Prostate gland (tissue), 2 donors: ENCODE results near the gene SPPL3.

Source experiments
- CTCF ChIP-seq, 4 experiments: fragments of 200-600 bp in 2 of 4; fragments of 450-650 bp in 2 of 4; sonication (generic) in 2 of 4; IDR thresholded peaks; 1 replicate in 3 of 4; 2 replicates in 1 of 4; pipeline ENCODE4 v1.5.1; 2016 to 2019; ENCODE audit warnings: antibody characterized with exemption in 4 of 4, mild to moderate bottlenecking in 2 of 4, moderate library complexity in 2 of 4
- POLR2A ChIP-seq: fragments of 450-650 bp; IDR thresholded peaks from one replicate; pipeline ENCODE4 v1.6.1; 2016; ENCODE audit warnings: antibody characterized with exemption, mild to moderate bottlenecking

- TF ChIP-seq CTCF (IDR thresholded peaks at IDR 0.05) (no peak), POLR2A (no peak)
Observed at GRCh38 chr12:120758798-120759590, 145.2 kb downstream of the SPPL3 start.
